HG03135 (cell line): Measurements from ENCODE around the gene SMCHD1.
"Not testable (repeated sequence)": the region's sequence is repeated elsewhere in the genome, so short reads cannot be mapped to it uniquely, and the experiment has no call there.

Experiments used
- ATAC-seq: cut with Tn5 transposase; IDR thresholded peaks from one replicate; pipeline ENCODE4 v1.9.1; 2021; ENCODE audit warnings: mild to moderate bottlenecking, moderate library complexity; ENCODE audit not compliant: unreplicated experiment

Gene SMCHD1

DNA sequence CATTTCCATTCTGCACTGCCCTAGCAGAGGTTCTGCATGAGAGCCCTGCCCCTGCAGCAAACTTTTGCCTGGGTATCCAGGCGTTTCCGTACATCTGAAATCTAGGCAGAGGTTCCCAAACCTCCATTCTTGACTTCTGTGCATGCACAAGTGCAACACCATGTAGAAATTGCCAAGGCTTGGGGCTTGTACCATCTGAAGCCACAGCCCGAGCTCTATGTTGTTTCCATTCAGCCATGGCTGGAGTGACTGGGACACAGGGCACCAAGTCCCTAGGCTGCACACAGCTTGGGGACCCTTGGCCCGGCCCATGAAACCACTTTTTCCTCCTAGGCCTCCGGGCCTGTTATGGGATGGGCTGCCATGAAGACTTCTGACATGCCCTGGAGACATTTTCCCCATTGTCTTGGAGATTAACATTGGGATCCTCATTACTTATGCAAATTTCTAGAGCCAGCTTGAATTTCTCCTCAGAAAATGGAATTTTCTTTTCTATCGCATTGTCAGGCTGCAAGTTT is 154.2 kb downstream of the SMCHD1 start:
- not testable (repeated sequence) for ATAC-seq

DNA sequence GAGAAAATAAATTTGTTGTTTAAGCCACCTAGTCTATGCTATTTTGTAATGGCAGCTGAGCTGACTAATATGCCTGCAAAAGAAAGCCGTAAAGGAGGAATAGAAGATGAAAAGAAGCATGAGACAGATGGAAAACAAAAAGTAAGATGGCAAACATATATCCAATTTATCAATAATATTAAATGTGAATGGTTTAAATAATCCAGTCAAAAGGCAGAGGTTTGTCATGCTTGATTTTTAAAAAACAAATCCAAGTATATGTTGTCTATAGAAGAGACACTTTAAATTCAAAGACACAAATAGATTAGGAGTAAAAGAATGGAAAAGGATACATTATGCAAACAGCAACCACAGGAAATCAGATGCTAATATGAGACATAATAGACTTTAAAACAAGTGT is 155.9 kb downstream of the SMCHD1 start:
- no peak for ATAC-seq

DNA sequence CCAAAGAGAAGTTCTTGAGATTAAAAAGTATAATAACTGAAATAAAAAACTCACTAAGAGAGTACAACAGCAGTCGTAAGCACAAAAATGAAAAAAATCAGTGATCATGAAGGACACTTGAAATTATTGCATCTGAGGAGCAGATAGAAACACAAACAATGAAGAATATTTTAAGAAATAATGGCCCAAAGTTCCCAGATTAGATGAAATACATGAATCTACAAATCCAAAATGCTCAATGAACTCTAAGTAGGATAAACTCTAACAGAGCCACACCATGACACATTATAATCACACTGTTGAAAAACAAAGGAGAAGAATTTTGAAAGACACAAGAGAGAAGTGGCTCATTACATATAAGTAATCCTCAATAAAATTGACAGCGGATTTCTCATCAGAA is 159.4 kb downstream of the SMCHD1 start:
- no peak for ATAC-seq

GRCh38 chr18:2818281-2818680 is 162.8 kb downstream of the SMCHD1 start:
- no peak for ATAC-seq

- ATAC-seq: no peak
Observed at GRCh38 chr18:2821695-2822094, 166.2 kb downstream of the SMCHD1 start.

DNA sequence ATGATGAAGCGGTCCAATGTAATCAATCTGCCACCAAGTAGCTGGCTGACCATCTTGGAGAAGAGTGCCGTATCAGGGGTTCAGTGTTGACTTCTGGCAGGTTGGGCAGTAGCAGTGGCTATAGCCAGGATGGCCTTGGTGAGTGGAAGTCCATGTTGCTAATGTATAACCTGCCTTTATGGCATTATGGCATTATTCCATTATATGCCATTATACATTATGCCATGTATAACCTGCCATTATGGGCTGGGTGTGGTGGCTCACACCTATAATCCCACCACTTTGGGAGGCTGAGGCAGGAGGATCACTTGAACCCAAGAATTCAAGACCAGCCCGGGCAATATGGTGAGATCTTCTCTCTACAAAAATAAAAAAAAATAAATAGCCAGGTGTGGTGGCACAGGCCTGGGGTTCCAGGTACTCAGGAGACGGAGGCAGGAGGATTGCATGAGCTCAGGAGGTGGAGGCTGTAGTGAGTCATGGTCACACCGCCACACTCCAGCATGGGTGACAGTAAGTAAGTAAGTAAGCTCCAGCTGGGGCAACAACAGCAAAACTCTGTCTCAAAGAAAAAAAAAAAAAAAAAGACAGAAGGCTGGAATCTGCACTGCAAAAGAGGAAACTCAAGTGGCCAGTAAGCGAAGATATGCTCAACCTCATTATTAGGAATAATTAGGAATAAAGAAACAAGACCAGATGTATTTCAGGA is 166.8 kb downstream of the SMCHD1 start:
- no peak for ATAC-seq

DNA sequence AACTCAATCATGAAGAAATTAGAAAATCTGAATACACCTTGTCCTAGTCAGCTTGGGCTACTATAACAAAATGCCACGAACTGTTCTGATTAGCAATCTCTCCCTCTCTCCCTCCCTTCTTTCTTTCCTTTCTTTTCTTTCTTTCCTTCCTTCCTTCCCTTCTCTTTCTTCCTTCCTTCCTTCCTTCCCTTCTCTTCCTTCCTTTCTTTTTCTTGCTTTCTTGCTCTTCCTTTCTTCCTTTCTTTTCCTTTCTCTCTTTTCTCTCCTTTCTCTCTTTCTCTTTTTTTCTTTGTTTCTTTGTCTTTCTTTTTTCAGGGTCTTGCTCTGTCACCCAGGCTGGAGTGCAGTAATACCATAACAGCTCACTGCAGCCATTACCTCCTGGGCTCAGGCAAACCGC is 167.7 kb downstream of the SMCHD1 start:
- ATAC-seq: no peak

GRCh38 chr18:2823966-2824365 is 168.4 kb downstream of the SMCHD1 start:
- ATAC-seq: no peak

DNA sequence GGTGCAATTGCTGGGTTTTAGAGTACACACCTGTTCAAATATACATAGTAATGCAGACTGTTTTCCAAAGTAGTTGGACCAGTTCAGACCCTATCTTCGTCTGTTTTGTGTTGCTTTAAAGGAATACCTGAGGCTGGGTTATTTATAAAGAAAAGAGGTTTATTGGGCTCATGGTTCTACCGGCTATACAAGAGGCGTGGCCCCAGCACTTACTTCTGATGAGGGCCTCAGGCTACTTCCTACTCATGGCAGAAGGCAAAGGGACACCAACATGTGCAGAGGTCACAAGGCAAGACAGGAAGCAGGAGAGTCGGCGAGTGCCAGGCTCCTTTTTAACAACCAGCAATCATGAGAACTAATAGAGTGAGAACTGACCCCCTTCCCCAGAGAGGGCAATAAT is 169.3 kb downstream of the SMCHD1 start:
- ATAC-seq: no peak

DNA sequence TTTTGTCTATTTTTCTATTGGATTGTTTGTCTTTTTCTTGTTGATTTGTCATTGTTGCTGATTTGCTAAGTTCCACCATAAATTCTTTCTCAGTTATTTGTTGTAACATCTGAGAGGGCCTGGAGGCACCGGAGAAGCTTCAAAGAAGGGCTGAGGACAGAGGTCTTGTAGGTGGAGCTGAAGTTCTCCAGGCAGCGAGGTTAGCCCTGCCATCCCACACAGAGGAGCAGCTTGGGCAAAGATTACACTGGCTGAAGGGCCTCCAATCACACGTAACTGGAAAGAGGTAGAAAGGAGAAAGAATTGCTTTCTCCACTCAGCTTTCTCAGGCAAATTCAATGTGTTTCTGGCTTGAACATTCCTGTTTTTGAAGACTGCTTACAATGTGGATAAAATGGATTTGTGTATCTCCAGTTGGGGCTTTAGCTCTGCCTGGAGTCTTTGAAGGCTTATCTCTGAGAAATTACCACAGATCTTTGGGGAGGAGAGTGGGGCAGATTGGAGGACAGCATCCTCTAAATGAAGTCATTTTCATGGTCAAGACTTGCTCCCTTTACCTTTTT is 170.2 kb downstream of the SMCHD1 start:
- ATAC-seq: no peak

DNA sequence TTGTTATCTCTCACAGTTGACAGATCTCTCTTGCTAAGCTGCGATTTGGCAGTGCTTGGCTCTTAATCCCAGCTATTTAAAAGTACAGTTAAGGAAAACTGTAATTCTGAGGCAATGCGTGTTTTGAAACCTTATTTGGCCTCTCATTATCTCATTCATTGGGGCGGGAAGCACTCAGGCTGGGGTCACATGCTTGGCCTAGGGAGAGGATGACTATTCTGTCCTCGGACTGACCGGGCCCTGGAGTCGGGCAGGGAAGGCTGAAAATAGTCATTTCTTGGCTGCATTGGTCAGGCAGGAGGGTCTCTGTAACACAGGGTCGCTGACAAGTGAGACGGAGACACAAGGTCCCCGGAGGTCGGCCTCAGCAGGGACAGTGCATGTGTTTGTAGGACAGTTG is 171.1 kb downstream of the SMCHD1 start:
- no peak for ATAC-seq

DNA sequence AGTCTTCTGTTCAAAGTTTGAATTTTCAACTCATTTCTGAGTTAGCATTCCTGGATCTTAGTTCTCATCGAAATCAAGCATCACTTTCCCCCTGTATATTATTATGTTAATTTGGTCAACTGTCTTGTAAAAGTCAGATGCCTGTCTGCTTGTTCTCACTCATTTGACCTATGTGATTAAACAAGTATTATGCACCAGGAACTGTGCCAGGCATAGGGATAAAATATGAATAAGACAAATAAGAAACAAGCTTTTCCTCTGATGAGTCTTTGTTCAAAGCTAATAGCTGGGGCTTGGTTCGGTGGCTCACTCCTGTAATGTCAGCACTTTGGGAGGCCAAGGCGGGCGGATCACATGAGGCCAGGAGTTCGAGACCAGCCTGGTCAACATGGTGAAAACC is 171.5 kb downstream of the SMCHD1 start:
- ATAC-seq: no peak

- ATAC-seq: not testable (repeated sequence)
Observed at GRCh38 chr18:2836118-2836517, 180.6 kb downstream of the SMCHD1 start.

- ATAC-seq: not testable (repeated sequence)
Observed at GRCh38 chr18:2837290-2837689, 181.8 kb downstream of the SMCHD1 start.

DNA sequence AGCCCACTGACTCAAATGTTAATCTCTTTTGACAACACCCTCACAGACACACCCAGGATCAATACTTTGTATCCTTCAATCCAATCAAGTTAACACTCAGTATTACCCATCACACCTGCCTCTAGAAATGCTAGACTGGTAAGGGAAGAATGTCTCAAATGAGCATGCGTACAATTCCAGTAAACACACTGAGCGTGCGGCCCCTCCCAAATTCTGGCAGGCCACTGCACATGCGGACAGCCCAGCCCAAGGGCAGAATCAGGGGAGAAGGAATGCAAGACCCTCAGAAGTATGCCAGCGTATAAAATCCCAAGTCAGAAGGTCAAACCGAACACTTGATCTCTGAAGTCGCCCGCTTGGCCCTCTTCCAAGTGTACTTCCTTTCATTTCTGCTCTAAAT is 183.7 kb downstream of the SMCHD1 start:
- no peak for ATAC-seq

- no peak for ATAC-seq
Observed at GRCh38 chr18:2840521-2840920, 185.0 kb downstream of the SMCHD1 start.

DNA sequence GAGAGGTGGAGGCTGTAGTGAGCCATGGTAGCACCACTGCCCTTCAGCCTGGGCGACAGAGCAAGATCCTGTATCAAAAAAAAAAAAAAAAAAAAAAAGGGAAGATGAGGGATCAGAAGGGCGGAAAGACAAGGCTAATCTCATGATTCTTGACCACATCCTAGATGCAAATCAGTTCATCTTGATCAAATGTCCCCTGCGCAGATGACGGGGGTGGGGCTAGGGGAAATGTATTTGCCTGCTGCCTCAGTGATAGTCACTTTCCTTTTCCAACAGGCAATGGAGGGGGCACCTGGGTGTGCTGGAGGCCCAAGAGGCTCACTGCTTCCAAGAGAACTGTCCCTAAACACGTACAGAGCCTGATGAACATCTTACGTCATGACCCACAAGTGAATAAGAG is 187.6 kb downstream of the SMCHD1 start:
- ATAC-seq: no peak

GRCh38 chr18:2845172-2845571 is 189.6 kb downstream of the SMCHD1 start:
- ATAC-seq: no peak

GRCh38 chr18:2846636-2847316 is 191.2 kb downstream of the SMCHD1 start, which contains the start of gene EMILIN2:
EMILIN2 (plus strand) TSS chr18:2847006; CDS start chr18:2847189, 183 bp downstream.
- peak; percentile 43 for ATAC-seq

- peak; percentile 35 for ATAC-seq
Observed at GRCh38 chr18:2847317-2848246, 192.1 kb downstream of the SMCHD1 start.
